Kidney (tissue), 14 donors: ENCODE results near the gene FAM53B. TPM values are rescaled to one million over a fixed set of nuclear protein-coding genes. Genes with fewer than 3 reads are reported as not detected.

ENCODE experiments used
- DNase-seq, 5 donors: peaks; one replicate each; pipeline ENCODE4 v3.0.0-alpha.2; 2013 to 2020
- FAIRE-seq: peaks from 2 replicates; lab custom pipeline; 2012; peaks lifted over from hg19 to GRCh38; lab: Jason Lieb, UNC
- H3K27ac ChIP-seq, 2 donors: one replicate each; pipeline ENCODE4 v1.7.0; 2013; ENCODE audit warnings: low read depth in 2 of 2, low read length in 2 of 2, inconsistent platforms in 1 of 2
- H3K27me3 ChIP-seq: one replicate; pipeline ENCODE4 v1.7.1; 2013; ENCODE audit warnings: low read length, inconsistent platforms; ENCODE audit not compliant: control insufficient read depth, insufficient read depth
- H3K36me3 ChIP-seq, 3 donors: one replicate each; pipeline versions ENCODE4 v1.7.0 to v1.7.1; 2013; ENCODE audit warnings: low read length in 3 of 3, control low read depth in 1 of 3, inconsistent platforms in 1 of 3; ENCODE audit not compliant: insufficient read depth in 3 of 3, control insufficient read depth in 2 of 3
- H3K4me1 ChIP-seq, 3 donors: one replicate each; pipeline versions ENCODE4 v1.7.0 to v1.7.1; 2013; ENCODE audit warnings: low read length in 3 of 3, inconsistent platforms in 1 of 3, low read depth in 1 of 3; ENCODE audit not compliant: control insufficient read depth in 2 of 3, insufficient read depth in 2 of 3
- H3K4me3 ChIP-seq, 3 donors: one replicate each; pipeline versions ENCODE4 v1.7.0 to v1.8.1; 2013; ENCODE audit warnings: low read length in 3 of 3, control low read depth in 1 of 3, inconsistent platforms in 1 of 3
- H3K9ac ChIP-seq, 3 donors: one replicate each; pipeline versions ENCODE4 v1.7.0 to v1.7.1; 2013; ENCODE audit warnings: low read length in 3 of 3, control low read depth in 1 of 3, inconsistent platforms in 1 of 3
- H3K9me3 ChIP-seq, 3 donors: one replicate each; pipeline versions ENCODE4 v1.7.0 to v1.7.1; 2013; ENCODE audit warnings: low read length in 3 of 3, control low read depth in 1 of 3, inconsistent platforms in 1 of 3; ENCODE audit not compliant: control insufficient read depth in 2 of 3, insufficient read depth in 1 of 3
- CTCF ChIP-seq: IDR thresholded peaks from 3 replicates; pipeline ENCODE4 v1.5.1; 2012; ENCODE audit warnings: mild to moderate bottlenecking, moderate library complexity, borderline replicate concordance; ENCODE audit not compliant: insufficient read depth; ENCODE audit errors: extremely low read depth
- intact Hi-C: fragments of 100-400 bp; cut with DNase I; formaldehyde crosslinking; loops from one replicate; pipeline ENCODE4 v1.11.1; 2022
- polyA plus RNA-seq: library from polyadenylated mRNA; stranded (reverse); fragments of 350-450 nt; fragmentation: Illumina TruSeq; extraction: RNeasy Lipid Tissue Mini Kit (QIAGEN cat#74804); gene quantifications from one replicate; pipeline ENCODE4 v1.2.3, GENCODE V29; 2014; ENCODE audit warnings: low read depth, low replicate concordance; ENCODE audit not compliant: insufficient read depth
- total RNA-seq: library from RNA; stranded (reverse); fragmentation: NEBNext Ultra II Directional; extraction: Animal tissue kit (Norgen Biotek cat#: 25700); gene quantifications from one replicate; pipeline ENCODE4 v1.2.1, GENCODE V29; 2021
- donor health status: control.
- donor health status: control.
- donor health status: control.
- donor health status: control.
- donor health status: control.
- donor health status: DM: yes; HTN: yes; CAD: no.
- donor health status: Normal renal cell carcinoma (clear cell type).

FAM53B gene
- total and polyA plus RNA-seq, 2 donors from 2014 or later: 11.8 to 30.0 TPM

GRCh38 chr10:124653311-124653710 is 90.9 kb downstream of the FAM53B start:
- no peak for FAIRE-seq
- Histone ChIP-seq H3K9ac (no peak overlapping the region), H3K4me3 (no peak overlapping the region), H3K36me3 (peaks cover 0 to 4% (median 3%) of the 10 kb centered on the region in 3 donors), H3K27ac (peak overlapping the region; percentile 33 to 42), H3K9me3 (no peaks in the 10 kb centered on the region), H3K4me1 (peaks cover 0 to 40% (median 24%) of the 10 kb centered on the region in 3 donors), H3K27me3 (no peaks in the 10 kb centered on the region)
- no peak for TF ChIP-seq CTCF
- no peak for DNase-seq
- intact Hi-C loops: no loop called here

- intact Hi-C loops: no loop called here
- FAIRE-seq (no peak), DNase-seq (no peak)
- H3K9me3 ChIP-seq: no peaks in the 10 kb centered on the region
- H3K9ac ChIP-seq: no peak overlapping the region
- H3K36me3 ChIP-seq: peaks cover 0 to 4% (median 3%) of the 10 kb centered on the region in 3 donors
- peaks cover 0 to 45% (median 25%) of the 10 kb centered on the region in 3 donors for H3K4me1 ChIP-seq
- H3K27me3 ChIP-seq: no peaks in the 10 kb centered on the region
- no peak overlapping the region for H3K4me3 ChIP-seq
- H3K27ac ChIP-seq: peak overlapping the region in 1 of 2 donors; percentile 17
- TF ChIP-seq CTCF: no peak
Measured at GRCh38 chr10:124652701-124653100, 91.5 kb downstream of the FAM53B start.

DNA sequence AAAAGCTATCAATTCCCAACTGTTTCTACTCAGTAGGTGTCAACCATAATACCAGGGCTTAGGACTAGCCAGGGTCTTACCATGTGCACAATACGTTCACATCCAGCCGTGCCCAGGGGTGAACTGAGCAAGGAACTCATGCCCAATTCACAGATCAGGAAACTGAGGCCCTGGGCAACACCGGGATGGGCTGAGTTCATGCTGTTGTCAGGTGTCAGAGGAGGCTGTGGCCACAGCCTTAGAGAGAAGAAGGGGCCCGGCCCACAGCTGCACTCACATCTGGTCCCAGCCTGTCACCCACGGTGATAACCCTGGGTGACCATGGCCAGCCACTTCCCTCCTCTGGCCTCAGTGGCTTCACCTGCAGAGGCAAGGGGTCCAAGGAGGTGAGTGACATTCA is 92.0 kb downstream of the FAM53B start:
- no peak for FAIRE-seq
- no peaks in the 10 kb centered on the region for H3K27me3 ChIP-seq
- no peak overlapping the region for H3K27ac ChIP-seq
- no peaks in the 10 kb centered on the region for H3K9me3 ChIP-seq
- H3K4me3 ChIP-seq: no peak overlapping the region
- TF ChIP-seq CTCF: no peak
- peaks cover 0 to 6% (median 5%) of the 10 kb centered on the region in 3 donors for H3K36me3 ChIP-seq
- H3K9ac ChIP-seq: no peak overlapping the region
- peaks cover 0 to 48% (median 26%) of the 10 kb centered on the region in 3 donors for H3K4me1 ChIP-seq
- intact Hi-C loops: no loop called here
- DNase-seq: no peak

DNA sequence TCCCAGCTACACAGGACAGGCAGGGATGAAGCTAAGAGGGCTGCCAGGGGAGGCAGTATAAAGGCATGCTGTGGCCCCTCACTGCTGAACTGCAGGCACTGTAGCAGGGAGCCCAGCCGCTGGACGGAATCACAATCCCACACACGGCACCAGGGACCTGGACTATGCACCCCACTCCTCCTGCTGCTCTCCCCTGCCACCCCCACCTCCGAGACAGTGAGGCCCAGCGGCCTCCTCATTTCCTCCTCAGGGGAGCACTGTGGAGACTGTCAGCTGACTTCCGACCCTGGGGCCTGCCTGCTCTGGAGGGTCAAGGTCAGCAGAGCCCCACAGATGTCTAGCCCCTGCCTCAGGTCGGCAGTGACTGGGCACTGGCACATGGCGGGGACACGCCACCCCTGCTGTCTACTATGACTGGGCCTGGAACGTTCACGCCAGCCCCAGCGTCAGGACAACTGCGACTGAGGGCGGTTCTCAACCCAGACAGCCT is 92.7 kb downstream of the FAM53B start:
- no peak for FAIRE-seq
- Histone ChIP-seq H3K9ac (no peak overlapping the region), H3K27ac (no peak overlapping the region), H3K27me3 (no peaks in the 10 kb centered on the region), H3K36me3 (peaks cover 0 to 6% (median 4%) of the 10 kb centered on the region in 3 donors), H3K4me1 (peaks cover 0 to 55% (median 33%) of the 10 kb centered on the region in 3 donors), H3K4me3 (no peak overlapping the region), H3K9me3 (no peaks in the 10 kb centered on the region)
- no peak for TF ChIP-seq CTCF
- no peak for DNase-seq
- intact Hi-C loops: no loop called here
